NCI-H226 (cell line): ENCODE measurements around the gene SERPINH1.

Source experiments
- DNase-seq: peaks from one replicate; pipeline ENCODE4 v3.0.0-alpha.2; 2015

Gene SERPINH1

DNA sequence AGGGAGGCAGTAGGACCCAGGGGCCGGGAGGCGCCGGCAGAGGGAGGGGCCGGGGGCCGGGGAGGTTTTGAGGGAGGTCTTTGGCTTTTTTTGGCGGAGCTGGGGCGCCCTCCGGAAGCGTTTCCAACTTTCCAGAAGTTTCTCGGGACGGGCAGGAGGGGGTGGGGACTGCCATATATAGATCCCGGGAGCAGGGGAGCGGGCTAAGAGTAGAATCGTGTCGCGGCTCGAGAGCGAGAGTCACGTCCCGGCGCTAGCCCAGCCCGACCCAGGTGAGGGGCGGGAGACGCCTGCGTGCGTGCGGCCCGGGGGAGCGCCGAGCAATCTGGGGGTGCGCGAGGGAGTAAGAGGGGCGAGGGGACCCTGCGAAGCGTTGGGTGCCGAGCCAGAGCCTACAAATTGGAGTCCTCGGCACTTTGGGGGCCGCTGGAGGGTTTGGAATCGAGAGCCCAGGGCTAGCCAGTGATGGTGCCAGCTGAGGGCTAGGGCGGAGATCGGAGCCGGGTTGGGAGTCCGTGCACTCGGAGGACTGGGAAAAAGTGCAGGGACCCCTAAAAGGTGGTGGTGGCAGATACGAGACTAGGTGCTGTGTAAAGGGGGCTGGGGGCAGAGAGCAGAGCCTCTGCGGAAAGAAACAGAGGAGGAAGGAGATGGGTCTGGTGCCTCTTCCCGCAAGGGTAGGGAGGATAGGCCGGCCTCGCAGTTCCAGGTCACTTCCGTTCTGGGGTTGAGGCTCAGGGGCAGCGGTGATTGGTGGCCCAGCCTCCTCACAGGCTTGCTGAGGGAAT lies at the start of gene SERPINH1:
Gene SERPINH1, plus strand, starts transcription at position 206 of the 788 bp plus-strand sequence. CDS start 4,097 bp downstream, outside the sequence.
- DNase-seq = peak; percentile 84

DNA sequence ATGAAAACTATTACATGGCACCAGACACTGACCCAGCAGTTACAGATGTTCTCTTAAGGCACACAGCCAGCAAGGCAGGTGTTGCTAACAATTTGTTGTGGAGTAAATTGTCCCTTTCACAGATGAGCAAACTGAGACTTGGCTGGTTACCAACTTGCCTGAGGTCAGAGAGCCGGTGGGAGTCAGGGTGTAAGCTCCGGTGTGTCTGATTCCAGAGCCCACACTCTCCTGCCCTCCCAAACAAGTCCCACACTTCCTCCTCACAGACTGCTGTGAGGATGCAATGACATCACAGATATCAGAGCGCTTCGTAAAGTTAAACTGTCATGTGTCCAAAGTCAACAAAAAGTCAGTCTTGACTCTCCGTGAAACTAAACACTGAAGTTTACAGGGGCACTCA lies 48.8 kb upstream of the SERPINH1 start:
- DNase-seq = no peak

DNA sequence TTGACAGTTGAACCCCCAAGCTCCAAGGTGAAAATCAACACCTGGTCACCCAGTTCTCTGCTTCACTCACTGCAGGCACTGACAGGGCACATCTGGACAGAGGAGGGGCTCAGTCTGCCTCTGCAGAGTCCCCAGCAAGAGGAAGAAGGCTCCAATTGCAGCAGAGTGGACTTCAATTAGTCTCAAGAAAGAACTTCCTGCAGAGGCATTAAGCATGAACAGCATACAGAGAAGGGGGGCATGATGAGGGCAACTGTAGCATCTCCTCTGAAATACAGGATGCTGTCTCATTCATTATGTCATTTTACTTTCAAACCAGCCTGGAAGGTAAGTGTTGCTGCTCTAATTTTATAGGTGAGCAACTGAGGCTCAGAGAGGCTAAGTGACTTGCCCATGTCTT lies 47.5 kb upstream of the SERPINH1 start:
- no peak for DNase-seq

GRCh38 chr11:75516140-75516539 lies 45.9 kb upstream of the SERPINH1 start:
- no peak for DNase-seq

- no peak for DNase-seq
Observed at GRCh38 chr11:75516886-75517285, 45.2 kb upstream of the SERPINH1 start.

- DNase-seq = no peak
Observed at GRCh38 chr11:75518204-75518549, 43.9 kb upstream of the SERPINH1 start.

GRCh38 chr11:75518771-75519653 lies 43.0 kb upstream of the SERPINH1 start:
- DNase-seq = no peak

DNA sequence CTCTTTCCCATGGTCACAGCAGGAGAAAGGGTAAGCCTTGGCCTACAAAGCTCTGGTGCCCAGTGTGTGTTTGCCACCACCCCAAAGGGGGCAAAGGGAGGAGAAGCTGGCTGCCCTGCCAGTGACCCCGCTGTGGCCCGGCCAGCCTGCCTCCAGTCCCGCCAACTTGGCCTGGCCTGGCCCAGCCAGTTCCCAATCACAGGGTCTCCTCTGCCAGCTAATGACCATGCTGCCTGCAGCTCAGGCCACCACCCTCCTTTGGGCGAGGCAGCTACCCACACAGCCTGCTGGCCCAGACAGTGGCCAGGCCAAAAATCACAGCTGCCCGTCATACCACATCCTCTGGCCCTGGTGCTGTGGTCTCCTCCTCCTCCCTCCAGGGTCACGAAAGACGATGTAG lies 41.4 kb upstream of the SERPINH1 start:
- DNase-seq = no peak

- DNase-seq = no peak
Observed at GRCh38 chr11:75522286-75523044, 39.6 kb upstream of the SERPINH1 start.

DNA sequence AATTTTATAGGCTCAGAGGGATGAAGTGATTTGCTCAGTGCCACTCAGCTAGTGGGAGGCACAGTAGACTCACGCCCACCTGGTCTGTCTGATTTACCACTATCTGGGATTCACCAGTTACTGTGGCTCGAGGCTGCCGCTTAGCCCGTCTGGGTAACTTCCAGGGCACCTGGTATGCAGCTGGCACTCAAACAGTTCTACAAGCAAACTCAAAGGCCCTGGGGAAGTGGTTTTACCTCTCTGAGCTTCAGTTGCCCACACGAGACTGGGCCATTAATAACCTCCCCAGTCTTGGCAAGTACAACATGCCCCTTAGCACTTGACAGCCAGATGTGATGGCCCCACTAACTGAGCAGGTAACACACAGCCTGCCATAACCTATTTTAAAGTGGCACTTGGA lies 38.9 kb upstream of the SERPINH1 start:
- DNase-seq = no peak

DNA sequence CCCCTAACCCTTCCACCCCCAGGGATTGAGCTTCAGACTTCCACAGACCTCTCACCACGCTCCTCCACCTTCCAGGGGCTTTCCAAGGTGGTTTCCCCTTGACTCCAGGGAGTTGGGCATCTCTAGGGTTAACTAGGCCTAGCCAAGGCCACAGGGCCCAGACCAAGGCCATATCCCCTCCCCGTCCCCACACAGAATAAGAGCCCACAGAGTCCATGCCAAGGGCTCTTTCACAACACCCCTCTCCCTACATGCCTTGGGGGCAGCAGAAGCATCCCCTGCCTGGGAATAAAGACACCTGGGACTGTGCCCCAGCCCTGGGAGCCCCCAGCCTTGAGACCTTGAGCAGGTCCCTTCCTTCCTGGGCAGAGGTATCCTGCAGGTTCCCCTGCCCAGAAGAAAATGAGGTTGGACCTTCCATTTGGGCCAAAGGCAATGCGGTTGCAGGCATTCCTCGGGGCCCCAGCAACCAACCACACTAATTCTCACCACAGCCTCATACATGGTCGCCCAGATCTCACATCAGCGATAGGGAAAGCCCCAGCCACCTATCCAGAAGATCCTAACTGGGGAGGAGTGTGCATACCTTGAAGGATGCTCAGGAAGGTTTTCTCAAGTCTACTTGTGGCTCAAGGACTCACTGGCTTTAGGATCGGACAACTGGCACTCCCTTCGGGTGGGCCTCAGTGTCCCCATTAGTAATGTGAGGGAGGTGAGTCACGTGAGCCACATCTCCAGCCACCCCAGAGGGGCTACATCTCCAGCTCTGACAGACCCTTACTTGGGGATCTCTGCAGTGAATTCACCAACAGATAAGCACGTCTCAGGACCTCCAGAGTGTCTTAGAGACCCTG lies 38.0 kb upstream of the SERPINH1 start:
- DNase-seq = no peak

DNA sequence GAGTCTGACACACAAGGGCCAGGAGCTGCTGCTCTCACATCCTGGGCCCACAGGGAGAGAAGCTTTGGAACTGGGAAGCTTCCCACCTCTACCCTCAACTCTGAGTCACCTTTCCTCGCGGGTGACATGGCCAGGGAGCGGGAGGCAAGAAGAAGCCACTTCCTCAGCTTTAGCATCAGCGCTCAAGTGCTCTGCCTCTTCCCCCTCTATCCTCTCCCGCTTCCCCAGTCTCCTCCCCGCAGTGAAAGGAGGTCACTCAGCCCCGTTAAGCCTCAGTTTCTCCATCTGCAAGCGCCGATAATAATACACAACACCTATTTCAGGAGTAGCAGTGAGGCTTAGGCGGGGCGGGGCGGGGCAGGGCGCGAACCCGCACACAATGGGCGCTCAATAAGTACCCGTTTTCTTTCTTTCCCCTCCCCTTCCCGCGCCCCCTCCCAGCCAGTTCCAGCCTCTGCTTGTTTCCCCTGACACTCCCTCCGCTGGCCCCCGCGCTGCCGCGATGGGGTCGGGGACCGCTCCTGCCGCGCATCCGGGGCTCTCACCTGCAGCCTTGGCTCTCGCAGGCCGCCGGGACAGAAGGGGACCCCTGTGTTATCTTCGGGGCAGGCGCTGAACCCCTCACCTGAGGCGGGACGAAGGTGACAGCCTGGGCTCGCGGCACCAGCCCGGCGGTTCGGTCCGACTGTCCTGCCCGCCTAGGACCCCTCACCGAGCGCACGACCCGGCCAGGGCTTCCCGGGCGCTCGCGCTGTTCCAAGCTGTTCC lies 37.2 kb upstream of the SERPINH1 start:
- no peak for DNase-seq

GRCh38 chr11:75525433-75526191 lies 36.4 kb upstream of the SERPINH1 start, which contains the start of gene GDPD5:
Gene GDPD5, minus strand, starts transcription at chr11:75525941. Its CDS starts 48,206 bp downstream, at chr11:75477735.
- peak; percentile 85 for DNase-seq

- DNase-seq = no peak
Observed at GRCh38 chr11:75526192-75526541, 35.9 kb upstream of the SERPINH1 start.

- no peak for DNase-seq
Observed at GRCh38 chr11:75527130-75527529, 34.9 kb upstream of the SERPINH1 start.

DNA sequence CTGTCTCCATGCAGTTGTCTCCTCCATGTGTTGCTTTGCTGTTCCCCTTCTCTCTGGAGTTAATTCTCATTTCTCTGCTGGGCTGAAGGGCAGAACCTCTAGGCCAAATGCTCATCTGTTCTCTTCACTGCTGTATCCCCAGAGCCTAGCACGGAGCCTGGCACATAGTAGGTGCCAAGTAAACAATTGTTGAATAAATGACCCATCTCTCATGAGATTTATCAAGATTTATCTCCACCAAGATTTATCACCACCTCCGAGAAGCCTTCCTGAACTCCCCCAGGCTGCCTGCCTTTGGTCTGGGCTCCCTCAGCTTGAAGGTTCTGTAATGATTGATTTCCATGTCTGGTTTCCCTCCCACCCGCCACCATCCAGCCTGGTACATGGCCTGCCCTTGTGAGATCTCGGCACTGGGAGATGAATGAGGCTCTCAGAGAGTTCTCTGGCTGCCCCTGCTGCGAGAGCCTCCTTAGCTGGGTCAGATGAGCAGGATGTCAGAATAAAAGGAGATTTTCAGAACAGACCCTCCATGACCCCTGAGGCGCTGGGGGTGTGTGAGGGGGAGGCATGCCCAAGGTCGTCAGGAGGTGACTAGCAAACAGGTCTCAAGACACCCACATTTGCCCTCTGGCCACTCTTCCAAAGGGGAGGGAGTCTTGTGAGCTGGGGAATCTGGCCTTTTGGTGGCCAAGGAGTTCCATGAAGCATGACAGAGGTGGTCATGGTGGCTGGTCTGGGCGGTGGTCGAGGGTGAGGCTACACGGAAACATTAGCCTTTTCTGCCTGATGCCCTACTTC lies 33.9 kb upstream of the SERPINH1 start:
- DNase-seq = no peak

GRCh38 chr11:75530577-75530976 lies 31.5 kb upstream of the SERPINH1 start:
- no peak for DNase-seq

- no peak for DNase-seq
Observed at GRCh38 chr11:75531325-75531724, 30.7 kb upstream of the SERPINH1 start.

DNA sequence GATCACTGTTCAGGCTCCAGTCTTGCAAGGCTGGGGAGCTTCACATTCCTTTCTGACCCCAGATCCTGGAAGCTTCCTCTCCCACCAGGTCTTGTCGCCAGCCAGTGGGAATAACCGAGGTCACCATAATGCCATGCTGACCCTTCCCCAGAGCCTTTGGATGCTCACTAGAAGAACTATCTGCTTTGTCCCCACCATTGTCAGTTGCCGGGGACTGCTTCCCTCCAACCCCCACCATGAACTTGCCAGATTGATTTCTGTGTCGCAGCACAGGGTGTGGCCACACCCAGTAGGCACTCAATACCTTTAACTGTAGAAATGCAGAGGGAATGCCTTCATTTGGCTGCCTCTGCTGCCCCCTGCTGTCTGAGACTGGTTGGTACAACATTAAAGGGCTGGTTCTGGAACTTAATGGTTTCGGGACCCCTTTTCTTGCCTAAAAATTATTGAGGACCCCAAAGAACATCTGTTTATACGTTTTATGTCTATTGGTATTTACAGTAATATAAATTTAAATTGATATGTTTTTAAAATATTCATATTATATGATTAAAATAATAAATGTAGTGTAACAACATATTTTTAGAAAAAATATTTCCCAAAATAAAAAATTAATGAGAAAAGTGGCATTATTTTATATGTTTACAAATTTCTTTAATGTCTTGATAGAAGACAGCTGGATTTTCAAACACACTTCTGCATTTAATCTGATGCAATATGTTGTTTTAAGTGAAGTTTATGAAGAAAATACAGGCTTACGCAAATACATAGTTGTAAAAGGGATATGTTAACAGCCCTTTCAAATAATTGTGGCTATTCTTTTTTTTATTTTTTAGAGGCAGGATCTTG lies 29.6 kb upstream of the SERPINH1 start:
- no peak for DNase-seq
